Measurements from ENCODE around the gene DYNC1LI2. TPM values are rescaled to one million over a fixed set of nuclear protein-coding genes. Genes with fewer than 3 reads are reported as not detected.

The DYNC1LI2 gene
- total RNA-seq, 2 donors from 2014 or later: 76.9 to 89.6 TPM

DNA sequence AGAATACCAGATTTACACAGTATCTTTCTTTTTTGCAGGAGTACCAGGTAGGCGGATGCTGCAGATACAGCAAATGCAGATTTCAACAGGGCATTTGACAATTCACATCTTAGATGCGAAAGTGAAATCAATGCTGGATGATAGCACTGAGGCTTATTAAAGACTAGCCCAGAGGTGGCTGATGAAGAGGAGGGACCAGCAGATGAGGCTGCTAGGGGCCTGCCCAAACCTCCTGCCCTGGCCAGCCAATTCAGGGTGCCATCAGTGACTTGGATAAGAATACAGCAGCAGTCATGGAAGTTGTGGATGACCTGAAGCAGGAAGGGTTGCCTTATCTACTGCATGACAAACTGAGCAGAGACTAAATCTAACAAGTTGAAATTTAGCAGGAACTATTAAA is 1.5 kb upstream of the DYNC1LI2 start:
- Histone ChIP-seq H3K4me3 (no peak overlapping the region), H3K27me3 (no peaks in the 10 kb centered on the region), H3K9me3 (no peaks in the 10 kb centered on the region), H3K4me1 (peaks cover 0 to 20% of the 10 kb centered on the region in 2 donors), H3K36me3 (peaks cover 6% of the 10 kb centered on the region), H3K27ac (no peak overlapping the region)
- TF ChIP-seq, protein P1, sequence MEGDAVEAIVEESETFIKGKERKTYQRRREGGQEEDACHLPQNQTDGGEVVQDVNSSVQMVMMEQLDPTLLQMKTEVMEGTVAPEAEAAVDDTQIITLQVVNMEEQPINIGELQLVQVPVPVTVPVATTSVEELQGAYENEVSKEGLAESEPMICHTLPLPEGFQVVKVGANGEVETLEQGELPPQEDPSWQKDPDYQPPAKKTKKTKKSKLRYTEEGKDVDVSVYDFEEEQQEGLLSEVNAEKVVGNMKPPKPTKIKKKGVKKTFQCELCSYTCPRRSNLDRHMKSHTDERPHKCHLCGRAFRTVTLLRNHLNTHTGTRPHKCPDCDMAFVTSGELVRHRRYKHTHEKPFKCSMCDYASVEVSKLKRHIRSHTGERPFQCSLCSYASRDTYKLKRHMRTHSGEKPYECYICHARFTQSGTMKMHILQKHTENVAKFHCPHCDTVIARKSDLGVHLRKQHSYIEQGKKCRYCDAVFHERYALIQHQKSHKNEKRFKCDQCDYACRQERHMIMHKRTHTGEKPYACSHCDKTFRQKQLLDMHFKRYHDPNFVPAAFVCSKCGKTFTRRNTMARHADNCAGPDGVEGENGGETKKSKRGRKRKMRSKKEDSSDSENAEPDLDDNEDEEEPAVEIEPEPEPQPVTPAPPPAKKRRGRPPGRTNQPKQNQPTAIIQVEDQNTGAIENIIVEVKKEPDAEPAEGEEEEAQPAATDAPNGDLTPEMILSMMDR (IDR thresholded peaks at IDR 0.05): no peak
- DNase-seq (ENCODE audit: low spot score): no peak

DNA sequence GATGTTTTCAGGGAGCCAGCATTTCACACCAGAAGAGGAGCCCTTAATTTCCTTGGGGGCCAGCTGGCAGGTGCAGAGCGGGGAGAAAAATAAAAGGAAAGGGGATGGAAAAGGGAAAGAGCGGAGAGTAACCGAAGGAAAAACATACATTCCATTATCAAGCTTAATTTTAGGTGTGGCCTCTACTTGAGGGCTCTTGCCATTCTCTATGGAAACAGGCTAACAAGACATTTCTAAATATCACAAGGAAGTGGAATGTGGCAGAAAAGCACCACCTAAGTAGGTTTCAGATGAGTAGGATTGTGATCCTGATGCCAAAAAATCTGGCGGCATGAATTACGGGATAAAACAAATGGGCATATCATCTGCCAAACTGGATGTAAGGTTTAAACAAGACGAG is 970 bp upstream of the DYNC1LI2 start:
- Histone ChIP-seq H3K27ac (no peak overlapping the region), H3K36me3 (peaks cover 12% of the 10 kb centered on the region), H3K27me3 (no peaks in the 10 kb centered on the region), H3K4me3 (peak overlapping the region in 1 of 2 donors; percentile 97), H3K9me3 (no peaks in the 10 kb centered on the region), H3K4me1 (peaks cover 0 to 20% of the 10 kb centered on the region in 2 donors)
- TF ChIP-seq, protein P1 (IDR thresholded peaks at IDR 0.05): no peak
- DNase-seq (ENCODE audit: low spot score): no peak

DNA sequence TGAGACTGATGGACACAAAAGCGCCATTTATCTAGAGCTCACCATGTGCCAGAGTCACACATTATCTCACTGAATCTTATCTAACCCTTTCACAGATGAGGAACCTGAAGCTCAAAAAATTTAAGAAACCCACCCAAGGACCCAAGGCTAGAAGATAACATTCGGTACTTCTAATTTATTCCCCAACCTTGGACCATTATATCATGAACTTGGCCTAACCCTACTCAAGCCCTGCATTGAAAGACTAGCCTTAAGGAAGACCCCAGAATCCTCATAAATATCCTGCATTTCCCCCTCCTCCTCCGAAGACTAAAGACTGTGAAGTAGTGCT is 548 bp upstream of the DYNC1LI2 start:
- peaks cover 12% of the 10 kb centered on the region for H3K36me3 ChIP-seq
- no peak for DNase-seq (ENCODE audit: low spot score)
- H3K4me1 ChIP-seq: peaks cover 0 to 23% of the 10 kb centered on the region in 2 donors
- peak overlapping the region; percentile 88 to 95 for H3K27ac ChIP-seq
- no peaks in the 10 kb centered on the region for H3K9me3 ChIP-seq
- H3K27me3 ChIP-seq: no peaks in the 10 kb centered on the region
- TF ChIP-seq, protein P1 (IDR thresholded peaks at IDR 0.05): peak in 1 of 2 donors; percentile 16
- peak overlapping the region; percentile 93 to 97 for H3K4me3 ChIP-seq

DNA sequence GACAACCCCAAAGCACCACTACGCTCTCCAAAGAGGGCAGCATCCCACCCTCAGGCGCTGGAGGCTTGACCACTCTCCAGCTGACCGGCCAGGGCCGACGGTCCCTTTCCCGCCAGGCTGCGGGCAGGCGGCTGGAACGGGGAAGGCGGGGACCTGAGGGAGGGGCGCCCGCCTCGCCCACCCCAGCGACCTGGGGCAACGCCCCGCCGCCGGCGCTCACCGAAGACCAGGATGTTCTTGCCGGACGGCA is 431 bp downstream of the DYNC1LI2 start:
- TF ChIP-seq, protein P1 (IDR thresholded peaks at IDR 0.05): no peak
- peak overlapping the region; percentile 93 to 97 for H3K4me3 ChIP-seq
- peaks cover 20% of the 10 kb centered on the region for H3K36me3 ChIP-seq
- H3K27ac ChIP-seq: peak overlapping the region; percentile 88 to 95
- DNase-seq (ENCODE audit: low spot score): no peak
- no peaks in the 10 kb centered on the region for H3K9me3 ChIP-seq
- no peaks in the 10 kb centered on the region for H3K27me3 ChIP-seq
- H3K4me1 ChIP-seq: peaks cover 0 to 29% of the 10 kb centered on the region in 2 donors

DNA sequence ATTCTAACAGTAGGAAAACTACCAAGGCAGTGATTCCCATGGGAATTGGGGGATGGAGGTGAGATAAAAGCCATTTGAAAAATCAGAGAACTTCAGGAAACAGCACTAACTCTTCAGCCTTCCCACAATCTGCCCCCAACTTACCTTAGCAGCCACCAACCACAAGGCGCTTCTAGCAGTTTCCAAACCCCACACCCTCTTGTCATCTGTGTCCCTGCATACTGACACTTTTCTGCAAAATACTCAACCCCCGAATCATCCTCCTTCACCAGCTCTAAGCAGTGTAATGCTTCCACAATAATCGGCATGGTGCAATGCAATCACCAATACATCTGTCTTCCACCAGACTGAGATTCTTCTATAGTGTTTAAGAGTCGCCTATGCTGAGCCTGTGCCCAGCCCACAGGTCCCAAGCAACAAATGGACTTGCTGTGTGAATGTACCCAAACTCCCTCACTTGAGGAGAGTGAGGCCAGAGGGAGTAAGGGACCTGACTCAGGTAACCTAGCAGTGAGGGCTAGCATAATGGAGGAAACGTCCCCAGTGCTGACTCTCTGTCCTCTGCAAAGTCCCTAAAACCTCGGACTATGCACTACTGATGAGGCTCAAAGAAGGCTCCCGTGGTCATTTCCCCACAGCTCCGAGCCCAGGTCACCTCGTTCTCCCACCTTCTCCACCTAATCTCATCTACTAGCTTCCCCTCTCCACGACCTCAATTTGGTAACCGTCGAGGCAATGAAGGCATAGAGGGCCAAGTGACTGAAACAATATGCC is 943 bp downstream of the DYNC1LI2 start:
- Histone ChIP-seq H3K4me1 (peaks cover 0 to 29% of the 10 kb centered on the region in 2 donors), H3K27me3 (no peaks in the 10 kb centered on the region), H3K9me3 (no peaks in the 10 kb centered on the region), H3K4me3 (peak overlapping the region; percentile 93 to 97), H3K27ac (peak overlapping the region; percentile 88 to 95), H3K36me3 (peaks cover 22% of the 10 kb centered on the region)
- no peak for DNase-seq (ENCODE audit: low spot score)
- TF ChIP-seq, protein P1 (IDR thresholded peaks at IDR 0.05): no peak

DNA sequence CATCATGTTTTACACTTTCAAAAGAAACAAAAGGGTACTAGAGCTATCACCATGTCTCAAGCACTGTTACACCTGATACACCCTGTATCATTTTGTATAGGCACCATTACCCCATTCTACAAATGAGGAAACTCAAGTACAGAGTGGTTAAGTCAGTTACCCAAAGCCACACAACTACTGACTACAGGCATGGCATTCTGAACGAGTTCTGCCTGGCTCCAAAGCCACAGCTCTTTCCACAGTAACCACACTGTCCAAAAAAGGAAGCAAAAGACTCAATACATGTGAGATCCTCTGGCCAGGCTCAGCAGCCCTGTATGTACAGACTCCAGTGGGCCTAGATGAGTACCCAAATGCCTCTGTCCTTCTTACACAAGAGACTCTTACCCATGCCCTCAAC is 4.7 kb downstream of the DYNC1LI2 start:
- no peak for DNase-seq (ENCODE audit: low spot score)
- TF ChIP-seq, protein P1 (IDR thresholded peaks at IDR 0.05): no peak
- H3K36me3 ChIP-seq: peaks cover 44% of the 10 kb centered on the region

More for the DNA sequence above, 4.7 kb downstream of the DYNC1LI2 start:
- H3K4me3 ChIP-seq: no peak overlapping the region
- H3K9me3 ChIP-seq: no peaks in the 10 kb centered on the region
- no peak overlapping the region for H3K27ac ChIP-seq
- peaks cover 0 to 38% of the 10 kb centered on the region in 2 donors for H3K4me1 ChIP-seq
- H3K27me3 ChIP-seq: no peaks in the 10 kb centered on the region

Data from right atrium auricular region (tissue), 2 donors.